ENCODE data around the gene COL1A2. TPM values are rescaled to one million over a fixed set of nuclear protein-coding genes. Genes with fewer than 3 reads are reported as not detected.

The COL1A2 gene
- total RNA-seq, 1 experiment from 2014 or later = 42.1 TPM

GRCh38 chr7:94406696-94407095 is 12.0 kb downstream of the COL1A2 start:
- no peaks in the 10 kb centered on the region for H3K4me1 ChIP-seq (ENCODE audit: insufficient read depth, low read length)
- no peak overlapping the region for H3K27ac Mint-ChIP-seq
- no peak overlapping the region for H2BK12ac ChIP-seq (ENCODE audit: insufficient read length, low read depth, low read length)
- H2AFZ ChIP-seq (ENCODE audit: low read length) = no peak overlapping the region
- no peak overlapping the region for H3K4ac ChIP-seq (ENCODE audit: low read depth, low read length)
- H3K79me1 ChIP-seq (ENCODE audit: insufficient read depth, low read depth, low read length, poor library complexity, severe bottlenecking) = no peaks in the 10 kb centered on the region
- no peak overlapping the region for H2BK20ac ChIP-seq (ENCODE audit: low read depth, low read length, poor library complexity, severe bottlenecking)
- no peak overlapping the region for H3K56ac ChIP-seq (ENCODE audit: insufficient read length, low read depth, low read length)
- no peak overlapping the region for H3K27ac ChIP-seq (ENCODE audit: insufficient read length, low read depth, low read length)
- H4K5ac ChIP-seq (ENCODE audit: insufficient read length, low read depth, low read length) = no peak overlapping the region
- H4K8ac ChIP-seq (replicated peaks; ENCODE audit: insufficient read length, low read depth, low read length) = no peak overlapping the region
- H3K23me2 ChIP-seq (ENCODE audit: insufficient read length, low read depth, low read length, poor library complexity, severe bottlenecking) = no peaks in the 10 kb centered on the region
- no peak overlapping the region for H3K14ac ChIP-seq (ENCODE audit: insufficient read depth, low read length)
- no peaks in the 10 kb centered on the region for H3K4me1 Mint-ChIP-seq
- no peaks in the 10 kb centered on the region for H3K9me3 Mint-ChIP-seq
- H3K4me3 Mint-ChIP-seq = no peak overlapping the region
- DNase-seq = no peak
- H3K36me3 Mint-ChIP-seq (ENCODE audit: insufficient read depth in 1 of 3, low read depth in 3 of 3) = peaks cover 4 to 72% (median 24%) of the 10 kb centered on the region in 3 experiments; a peak in 6 of 7 replicates
- no CpG with 5 or more reads among the region's 6 CpGs for WGBS (ENCODE audit: extremely low coverage, insufficient read length, low lambda C conversion rate)
- no peak overlapping the region for H3K4me2 ChIP-seq (ENCODE audit: insufficient read depth, insufficient read length, low read length)
- no peak overlapping the region for H3K23ac ChIP-seq (ENCODE audit: insufficient read length, low read depth, low read length)
- H4K20me1 ChIP-seq (ENCODE audit: control insufficient read depth, insufficient read depth, insufficient read length) = no peaks in the 10 kb centered on the region
- no peak overlapping the region for H2BK120ac ChIP-seq (ENCODE audit: low read depth, low read length, poor library complexity, severe bottlenecking)
- TF ChIP-seq CTCF (conservative IDR thresholded peaks at IDR 0.05) = no peak
- H3K9me3 ChIP-seq (ENCODE audit: control insufficient read depth, low read depth, low read length) = no peaks in the 10 kb centered on the region
- H2AK5ac ChIP-seq (ENCODE audit: insufficient read length, low read length) = no peak overlapping the region
- H3K79me2 ChIP-seq (ENCODE audit: insufficient read depth, low read length) = no peaks in the 10 kb centered on the region
- no peak overlapping the region for H3K9ac ChIP-seq (ENCODE audit: extremely low read depth, insufficient read length, low read length)
- no peak overlapping the region for H3T11ph ChIP-seq (ENCODE audit: low read length)
- no peak overlapping the region for H4K91ac ChIP-seq (ENCODE audit: insufficient read length, low read depth, low read length)
- no peak overlapping the region for H3K18ac ChIP-seq (ENCODE audit: insufficient read length, low read depth, low read length)
- H3K27me3 ChIP-seq (ENCODE audit: insufficient read depth, low read length) = no peaks in the 10 kb centered on the region
- no peaks in the 10 kb centered on the region for H3K27me3 Mint-ChIP-seq (ENCODE audit: low read depth)
- no peak overlapping the region for H2BK5ac ChIP-seq (ENCODE audit: insufficient read length, low read length)
- no peak overlapping the region for H2BK15ac ChIP-seq (ENCODE audit: low read depth, low read length)

Data from H9 (cell line).